ENCODE measurements around the gene CPSF4. TPM values are rescaled to one million over a fixed set of nuclear protein-coding genes. Genes with fewer than 3 reads are reported as not detected.

The CPSF4 gene
- total and polyA plus RNA-seq, 8 donors = 15.2 to 42.5 (median 23.7) TPM

- TF ChIP-seq CTCF (IDR thresholded peaks at IDR 0.05) = no peak
- DNase-seq (no peak), FAIRE-seq (no peak), ATAC-seq (no peak)
- intact Hi-C loops (cut with DNase I) = no loop called here
- H3K4me3 ChIP-seq = peak overlapping the region; percentile 66 to 83 (median 74)
- peak overlapping the region; percentile 70 to 93 (median 80) for H3K27ac ChIP-seq
- no peaks in the 10 kb centered on the region for H3K36me3 ChIP-seq
- peaks cover 10 to 25% (median 13%) of the 10 kb centered on the region in 3 donors for H3K4me1 ChIP-seq
- H3K9me3 ChIP-seq = no peaks in the 10 kb centered on the region
- no peaks in the 10 kb centered on the region for H3K27me3 ChIP-seq
- WGBS, 2 donors = 5 to 6% methylated on average over 19 of the region's 19 CpGs
These were observed 65.5 kb downstream of the CPSF4 start for GRCh38 chr7:99504281-99504602.

GRCh38 chr7:99504603-99505323 lies 66.0 kb downstream of the CPSF4 start, which contains the start of gene ZKSCAN5:
Gene ZKSCAN5 (plus strand): TSS chr7:99504662. CDS start chr7:99506045, 1,383 bp downstream.
- Histone ChIP-seq H3K27ac (peak within 1 kb of the TSS; percentile 70 to 93 (median 80)), H3K9me3 (no peaks in the 10 kb centered on the region), H3K4me3 (peak within 1 kb of the TSS; percentile 66 to 83 (median 74)), H3K27me3 (no peaks in the 10 kb centered on the region), H3K4me1 (peaks cover 10 to 25% (median 13%) of the 10 kb centered on the region in 3 donors), H3K36me3 (no peaks in the 10 kb centered on the region)
- WGBS, 2 donors = 1% methylated on average over 50 to 53 of the region's 53 CpGs
- FAIRE-seq (no peak), DNase-seq (peak; percentile 98 to 99 (median 98)), ATAC-seq (peak; percentile 91 to 96 (median 92))
- TF ChIP-seq CTCF (IDR thresholded peaks at IDR 0.05) = no peak
- intact Hi-C loops (cut with DNase I) = no loop called here

GRCh38 chr7:99505324-99505662 lies 66.5 kb downstream of the CPSF4 start:
- TF ChIP-seq CTCF (IDR thresholded peaks at IDR 0.05) = no peak
- ATAC-seq (no peak), DNase-seq (no peak), FAIRE-seq (no peak)
- intact Hi-C loops (cut with DNase I) = no loop called here
- Histone ChIP-seq H3K36me3 (no peaks in the 10 kb centered on the region), H3K4me1 (peaks cover 10 to 25% (median 13%) of the 10 kb centered on the region in 3 donors), H3K4me3 (peak overlapping the region; percentile 66 to 83 (median 74)), H3K9me3 (no peaks in the 10 kb centered on the region), H3K27ac (peak overlapping the region; percentile 70 to 93 (median 80)), H3K27me3 (no peaks in the 10 kb centered on the region)
- WGBS, 2 donors = 0 to 2% methylated on average over 11 of the region's 11 CpGs

Other genes starting within 250 kb of the CPSF4 start
- under 1 TPM in 3 of 6 donors, not detected in 3; 0.12 to 0.22 (median 0.13) TPM for gene KPNA7, start 230.8 kb upstream of the CPSF4 start, total RNA-seq
- gene KPNA7, start 230.8 kb upstream of the CPSF4 start, polyA plus RNA-seq = under 1 TPM; 0.08 to 0.23 TPM
- gene MYH16, start 166.1 kb upstream of the CPSF4 start, total RNA-seq = under 1 TPM in 1 of 6 donors, not detected in 5; 0.09 TPM
- gene MYH16, start 166.1 kb upstream of the CPSF4 start, polyA plus RNA-seq = under 1 TPM in 1 of 2 donors, not detected in 1; 0.02 TPM
- 10 to 100 TPM; 32.8 to 80.5 (median 54.7) TPM for gene ARPC1A, start 113.0 kb upstream of the CPSF4 start, total RNA-seq
- gene ARPC1A, start 113.0 kb upstream of the CPSF4 start, polyA plus RNA-seq = 10 to 100 TPM; 65.2 to 90.9 TPM
- gene ARPC1B, start 64.2 kb upstream of the CPSF4 start, total RNA-seq = 10 to 100 TPM; 14.4 to 70.4 (median 29.6) TPM
- gene ARPC1B, start 64.2 kb upstream of the CPSF4 start, polyA plus RNA-seq = 10 to 100 TPM; 50.3 to 59.6 TPM
- gene PDAP1, start 30.3 kb upstream of the CPSF4 start, total RNA-seq = 10 to 100 TPM; 27.8 to 53.7 (median 38.2) TPM
- gene PDAP1, start 30.3 kb upstream of the CPSF4 start, polyA plus RNA-seq = 10 to 100 TPM; 46.7 to 84.6 TPM
- gene BUD31, start 30.0 kb upstream of the CPSF4 start, total RNA-seq = 10 to 100 TPM; 26.8 to 44.7 (median 28.9) TPM
- 10 to 100 TPM; 65.7 to 71.7 TPM for gene BUD31, start 30.0 kb upstream of the CPSF4 start, polyA plus RNA-seq
- 1 to 10 TPM; 1.4 to 3.6 (median 2.3) TPM for gene PTCD1, start 145 bp upstream of the CPSF4 start, total RNA-seq
- 1 to 10 TPM; 3.9 to 4.0 TPM for gene PTCD1, start 145 bp upstream of the CPSF4 start, polyA plus RNA-seq
- gene ATP5MF, start 27.2 kb downstream of the CPSF4 start, total RNA-seq = 100 to 1,000 TPM in 1 of 6 donors, 10 to 100 TPM in 5; 50.8 to 102 (median 83.4) TPM
- gene ATP5MF, start 27.2 kb downstream of the CPSF4 start, polyA plus RNA-seq = 100 to 1,000 TPM; 412 to 428 TPM
- 1 to 10 TPM; 3.6 to 7.8 (median 4.3) TPM for gene ZNF789, start 33.9 kb downstream of the CPSF4 start, total RNA-seq
- gene ZNF789, start 33.9 kb downstream of the CPSF4 start, polyA plus RNA-seq = 10 to 100 TPM; 12.9 to 21.9 TPM
- 10 to 100 TPM; 10.3 to 16.8 (median 13.2) TPM for gene ZNF394, start 61.3 kb downstream of the CPSF4 start, total RNA-seq
- 10 to 100 TPM; 15.6 to 15.9 TPM for gene ZNF394, start 61.3 kb downstream of the CPSF4 start, polyA plus RNA-seq
- gene ZKSCAN5, start 65.7 kb downstream of the CPSF4 start, total RNA-seq = 1 to 10 TPM; 1.4 to 4.1 (median 2.0) TPM
- gene ZKSCAN5, start 65.7 kb downstream of the CPSF4 start, polyA plus RNA-seq = 1 to 10 TPM; 2.4 TPM
- 1 to 10 TPM; 1.7 to 4.1 (median 2.3) TPM for gene FAM200A, start 113.2 kb downstream of the CPSF4 start, total RNA-seq
- 1 to 10 TPM; 2.3 to 4.3 TPM for gene FAM200A, start 113.2 kb downstream of the CPSF4 start, polyA plus RNA-seq
- 10 to 100 TPM; 23.2 to 41.8 (median 29.7) TPM for gene ZNF655, start 119.7 kb downstream of the CPSF4 start, total RNA-seq
- gene ZNF655, start 119.7 kb downstream of the CPSF4 start, polyA plus RNA-seq = 10 to 100 TPM; 42.8 to 45.2 TPM
- 1 to 10 TPM in 1 of 6 donors, under 1 TPM in 5; 0.16 to 1.1 (median 0.48) TPM for gene TMEM225B, start 159.3 kb downstream of the CPSF4 start, total RNA-seq
- 1 to 10 TPM; 1.2 to 1.5 TPM for gene TMEM225B, start 159.3 kb downstream of the CPSF4 start, polyA plus RNA-seq
- gene ZSCAN25, start 178.0 kb downstream of the CPSF4 start, total RNA-seq = 10 to 100 TPM in 1 of 6 donors, 1 to 10 TPM in 5; 7.4 to 12.8 (median 8.2) TPM
- gene ZSCAN25, start 178.0 kb downstream of the CPSF4 start, polyA plus RNA-seq = 1 to 10 TPM; 4.7 to 5.8 TPM
- 100 to 1,000 TPM in 1 of 6 donors, 10 to 100 TPM in 4, 1 to 10 TPM in 1; 10.0 to 129 (median 28.1) TPM for gene CYP3A5, start 241.1 kb downstream of the CPSF4 start, total RNA-seq
- 100 to 1,000 TPM; 108 to 219 TPM for gene CYP3A5, start 241.1 kb downstream of the CPSF4 start, polyA plus RNA-seq